Activated CD8-positive, alpha-beta T cell treated with anti-CD3 and anti-CD28 coated beads, Interleukin-2, amount 10 ng/mL, durations not matched to agents 7 days and 5 days (primary cell): ENCODE data around the gene GRHL1. TPM values are rescaled to one million over a fixed set of nuclear protein-coding genes. Genes with fewer than 3 reads are reported as not detected.

Experiments used
- ATAC-seq: fragments of 150-1000 bp; cut with Tn5 transposase; one replicate; pipeline ENCODE4 v1.10.0; 2021; ENCODE audit warnings: moderate library complexity
- CTCF ChIA-PET: fragments of 350-600 bp; sonication (Branson Sonifier 250); formaldehyde crosslinking; loops from one replicate; lab custom pipeline; 2021; ENCODE audit warnings: antibody characterized with exemption; lab: Charles Lee
- POLR2A ChIA-PET: fragments of 350-600 bp; sonication (Branson Sonifier 250); formaldehyde crosslinking; loops from one replicate; lab custom pipeline; 2021; ENCODE audit warnings: antibody characterized with exemption; lab: Charles Lee
- DNase-seq: peaks from one replicate; pipeline ENCODE4 v3.0.0-alpha.2; 2020
- H3K27ac Mint-ChIP-seq: one replicate; pipeline ENCODE4 v1.8.0; 2021; ENCODE audit warnings: mild to moderate bottlenecking, mixed read lengths
- H3K27me3 Mint-ChIP-seq: one replicate; pipeline ENCODE4 v1.8.0; 2021; ENCODE audit warnings: low read depth, mixed read lengths
- H3K36me3 Mint-ChIP-seq: one replicate; pipeline ENCODE4 v1.8.0; 2021; ENCODE audit warnings: low read depth, mixed read lengths
- H3K4me1 Mint-ChIP-seq: one replicate; pipeline ENCODE4 v1.8.0; 2021; ENCODE audit warnings: low read depth, mixed read lengths
- H3K4me3 Mint-ChIP-seq: one replicate; pipeline ENCODE4 v1.8.0; 2021; ENCODE audit warnings: mild to moderate bottlenecking, mixed read lengths
- H3K9me3 Mint-ChIP-seq: one replicate; pipeline ENCODE4 v1.8.0; 2022; ENCODE audit warnings: mixed read lengths; ENCODE audit not compliant: insufficient read depth
- total RNA-seq, 2 experiments: library from RNA; stranded (reverse); gene quantifications; one replicate each; pipeline ENCODE4 v1.2.3, GENCODE V29; 2021

The GRHL1 gene
- total RNA-seq, 2 experiments from 2014 or later = 0.55 to 0.57 TPM

DNA sequence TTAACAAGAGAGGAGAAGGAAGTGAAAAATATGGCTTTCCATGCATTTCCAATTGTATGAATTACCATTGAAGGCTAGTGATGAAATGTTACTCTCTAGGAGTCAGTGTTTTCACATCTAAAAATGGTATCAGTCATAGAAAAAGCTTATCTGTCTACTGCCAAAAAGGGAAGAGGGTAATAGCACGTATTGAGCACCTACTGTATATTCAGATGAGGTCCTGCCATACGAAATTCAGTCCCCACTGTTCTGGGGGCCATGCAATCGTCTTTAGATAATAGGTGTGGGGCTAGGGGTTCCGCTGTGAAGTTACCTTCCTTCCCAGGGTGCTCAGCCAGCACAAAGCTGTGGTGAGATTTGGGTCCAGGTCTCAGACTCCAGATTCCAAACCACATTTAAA, 14.2 kb upstream of the GRHL1 start:
- H3K4me3 Mint-ChIP-seq = no peak overlapping the region
- no peak for DNase-seq
- no peak for ATAC-seq
- no peaks in the 10 kb centered on the region for H3K4me1 Mint-ChIP-seq
- CTCF ChIA-PET = no interaction called here
- H3K9me3 Mint-ChIP-seq = no peaks in the 10 kb centered on the region
- H3K27ac Mint-ChIP-seq = no peak overlapping the region
- peaks cover 10% of the 10 kb centered on the region for H3K27me3 Mint-ChIP-seq
- peaks cover 20% of the 10 kb centered on the region for H3K36me3 Mint-ChIP-seq
- POLR2A ChIA-PET = no interaction called here

GRCh38 chr2:9937968-9938367, 13.5 kb upstream of the GRHL1 start:
- Mint-ChIP-seq H3K27ac (no peak overlapping the region), H3K9me3 (no peaks in the 10 kb centered on the region), H3K27me3 (peaks cover 13% of the 10 kb centered on the region), H3K36me3 (peaks cover 16% of the 10 kb centered on the region), H3K4me3 (no peak overlapping the region), H3K4me1 (no peaks in the 10 kb centered on the region)
- ChIA-PET CTCF (no interaction called here), POLR2A (no interaction called here)
- ATAC-seq = no peak
- DNase-seq = no peak

GRCh38 chr2:9939587-9940485, 11.7 kb upstream of the GRHL1 start:
- peaks cover 15% of the 10 kb centered on the region for H3K27me3 Mint-ChIP-seq
- no peak for DNase-seq
- H3K36me3 Mint-ChIP-seq = peaks cover 4% of the 10 kb centered on the region
- no peak overlapping the region for H3K27ac Mint-ChIP-seq
- ChIA-PET POLR2A (interaction anchor here (0.5 to 0.7 kb wide), 3 partner anchors 10 to 397 kb away, joined by 3 to 4 read pairs (median 3); no protein-coding TSS in a partner anchor), CTCF (interaction anchor here (1.0 kb wide), 1 partner anchor 44 kb away, joined by 3 read pairs; no protein-coding TSS in a partner anchor)
- H3K4me3 Mint-ChIP-seq = no peak overlapping the region
- ATAC-seq = no peak
- H3K4me1 Mint-ChIP-seq = no peaks in the 10 kb centered on the region
- H3K9me3 Mint-ChIP-seq = no peaks in the 10 kb centered on the region

GRCh38 chr2:9941196-9941995, 10.1 kb upstream of the GRHL1 start:
- no peaks in the 10 kb centered on the region for H3K36me3 Mint-ChIP-seq
- no peak overlapping the region for H3K27ac Mint-ChIP-seq
- ATAC-seq (no peak), DNase-seq (no peak)
- H3K4me3 Mint-ChIP-seq = no peak overlapping the region
- CTCF ChIA-PET = interaction anchor here (0.7 to 1.9 kb wide), 4 partner anchors 31 to 142 kb away, joined by 3 to 4 read pairs (median 4); no protein-coding TSS in a partner anchor
- no peaks in the 10 kb centered on the region for H3K9me3 Mint-ChIP-seq
- peaks cover 29% of the 10 kb centered on the region for H3K27me3 Mint-ChIP-seq
- no peaks in the 10 kb centered on the region for H3K4me1 Mint-ChIP-seq
- POLR2A ChIA-PET = no interaction called here

- no peak for ATAC-seq
- no peak for DNase-seq
- Mint-ChIP-seq H3K36me3 (no peaks in the 10 kb centered on the region), H3K9me3 (no peaks in the 10 kb centered on the region), H3K4me3 (no peak overlapping the region), H3K4me1 (no peaks in the 10 kb centered on the region), H3K27ac (no peak overlapping the region), H3K27me3 (peaks cover 31% of the 10 kb centered on the region)
- ChIA-PET POLR2A (no interaction called here), CTCF (interaction anchor here (0.7 to 1.9 kb wide), 5 partner anchors 8 to 143 kb away, joined by 3 to 4 read pairs (median 4); no protein-coding TSS in a partner anchor)
These were observed 9.5 kb upstream of the GRHL1 start for GRCh38 chr2:9941996-9942390.

GRCh38 chr2:9944330-9944758, 7.1 kb upstream of the GRHL1 start:
- ATAC-seq = no peak
- POLR2A ChIA-PET = interaction anchor here (0.6 kb wide), 1 partner anchor 507 kb away, joined by 3 read pairs; no protein-coding TSS in a partner anchor
- no peak overlapping the region for H3K27ac Mint-ChIP-seq
- no peaks in the 10 kb centered on the region for H3K36me3 Mint-ChIP-seq
- H3K4me3 Mint-ChIP-seq = no peak overlapping the region
- DNase-seq = no peak
- H3K4me1 Mint-ChIP-seq = no peaks in the 10 kb centered on the region
- CTCF ChIA-PET = interaction anchor here (0.9 to 1.4 kb wide), 2 partner anchors 40 to 145 kb away, joined by 3 to 5 read pairs; no protein-coding TSS in a partner anchor
- H3K9me3 Mint-ChIP-seq = no peaks in the 10 kb centered on the region
- peaks cover 42% of the 10 kb centered on the region for H3K27me3 Mint-ChIP-seq

- H3K9me3 Mint-ChIP-seq = no peaks in the 10 kb centered on the region
- CTCF ChIA-PET = interaction anchor here (1.4 kb wide), 1 partner anchor 39 kb away, joined by 5 read pairs; no protein-coding TSS in a partner anchor
- H3K36me3 Mint-ChIP-seq = no peaks in the 10 kb centered on the region
- H3K27me3 Mint-ChIP-seq = peaks cover 52% of the 10 kb centered on the region
- ATAC-seq = no peak
- no peak overlapping the region for H3K27ac Mint-ChIP-seq
- no peak overlapping the region for H3K4me3 Mint-ChIP-seq
- POLR2A ChIA-PET = no interaction called here
- DNase-seq = no peak
- peaks cover 3% of the 10 kb centered on the region for H3K4me1 Mint-ChIP-seq
These were observed 5.9 kb upstream of the GRHL1 start for GRCh38 chr2:9945596-9945995.

- ATAC-seq (no peak), DNase-seq (no peak)
- H3K27me3 Mint-ChIP-seq = peaks cover 48% of the 10 kb centered on the region
- peaks cover 3% of the 10 kb centered on the region for H3K4me1 Mint-ChIP-seq
- H3K36me3 Mint-ChIP-seq = no peaks in the 10 kb centered on the region
- ChIA-PET POLR2A (no interaction called here), CTCF (interaction anchor here (1.3 kb wide), 1 partner anchor 133 kb away, joined by 4 read pairs; no protein-coding TSS in a partner anchor)
- H3K4me3 Mint-ChIP-seq = no peak overlapping the region
- H3K9me3 Mint-ChIP-seq = no peaks in the 10 kb centered on the region
- no peak overlapping the region for H3K27ac Mint-ChIP-seq
These were observed 5.4 kb upstream of the GRHL1 start for GRCh38 chr2:9946076-9946475.

DNA sequence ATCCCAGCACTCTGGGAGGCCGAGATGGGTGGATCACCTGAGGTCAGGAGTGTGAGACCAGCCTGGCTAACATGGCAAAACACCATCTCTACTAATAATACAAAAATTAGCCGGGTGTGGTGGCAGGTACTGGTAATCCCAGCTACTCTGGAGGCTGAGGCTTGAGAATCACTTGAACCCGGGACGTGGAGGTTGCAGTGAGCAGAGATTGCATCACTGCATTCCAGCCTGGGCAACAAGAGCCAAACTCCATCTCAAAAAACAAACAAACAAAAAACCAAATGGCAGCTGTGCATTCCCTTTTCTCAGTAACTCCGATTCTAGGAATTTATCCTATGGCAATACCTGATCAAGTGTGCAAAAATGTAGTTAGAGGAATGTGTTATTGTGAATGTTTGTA, 4.7 kb upstream of the GRHL1 start:
- Mint-ChIP-seq H3K4me3 (no peak overlapping the region), H3K36me3 (no peaks in the 10 kb centered on the region), H3K27me3 (peaks cover 45% of the 10 kb centered on the region), H3K27ac (no peak overlapping the region), H3K9me3 (no peaks in the 10 kb centered on the region), H3K4me1 (peaks cover 3% of the 10 kb centered on the region)
- ChIA-PET POLR2A (no interaction called here), CTCF (interaction anchor here (1.3 kb wide), 1 partner anchor 133 kb away, joined by 4 read pairs; no protein-coding TSS in a partner anchor)
- ATAC-seq (no peak), DNase-seq (no peak)

GRCh38 chr2:9948721-9949120, 2.8 kb upstream of the GRHL1 start:
- POLR2A ChIA-PET = no interaction called here
- H3K9me3 Mint-ChIP-seq = no peaks in the 10 kb centered on the region
- ATAC-seq = no peak

DNA sequence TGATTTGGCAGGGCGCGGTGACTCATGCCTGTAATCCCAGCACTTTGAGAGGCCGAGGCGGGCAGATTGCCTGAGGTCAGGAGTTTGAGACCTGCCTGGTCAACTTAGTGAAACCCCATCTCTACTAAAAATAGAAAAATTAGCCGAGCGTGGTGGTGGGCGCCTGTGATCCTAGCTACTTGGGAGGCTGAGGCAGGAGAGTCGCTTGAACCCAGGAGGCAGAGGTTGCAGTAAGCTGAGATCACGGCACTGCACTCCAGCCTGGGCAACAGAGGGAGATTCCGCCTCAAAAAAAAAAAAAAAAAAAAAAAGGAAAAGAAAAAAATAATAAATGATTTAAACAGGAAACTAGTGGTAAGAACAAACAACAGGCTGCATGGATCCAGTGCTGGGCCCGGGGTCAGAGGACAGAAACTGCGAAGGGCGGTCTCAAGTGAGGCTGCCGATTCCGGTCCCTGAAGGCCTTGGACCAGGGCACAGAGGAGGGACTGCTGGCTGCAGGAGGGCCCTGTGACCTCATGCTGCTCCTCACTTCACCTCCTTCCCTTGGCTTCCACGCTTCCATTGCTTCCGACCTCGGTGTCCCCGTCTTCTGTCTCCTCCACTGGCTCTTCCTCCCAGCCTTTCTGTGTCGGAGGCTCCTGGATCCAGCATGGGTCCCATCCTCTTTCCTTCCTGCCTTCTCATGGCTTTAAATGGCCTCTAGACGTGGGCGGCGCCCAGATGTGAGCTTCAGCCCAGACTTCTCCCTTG, 2.1 kb upstream of the GRHL1 start:
- no peaks in the 10 kb centered on the region for H3K36me3 Mint-ChIP-seq
- peaks cover 7% of the 10 kb centered on the region for H3K4me1 Mint-ChIP-seq
- POLR2A ChIA-PET = no interaction called here
- H3K4me3 Mint-ChIP-seq = peak overlapping the region; percentile 79
- no peak for ATAC-seq
- no peaks in the 10 kb centered on the region for H3K9me3 Mint-ChIP-seq
- no peak for DNase-seq
- CTCF ChIA-PET = interaction anchor here (1.2 to 1.4 kb wide), 2 partner anchors 34 to 136 kb away, joined by 3 to 4 read pairs (median 4); no protein-coding TSS in a partner anchor
- peaks cover 60% of the 10 kb centered on the region for H3K27me3 Mint-ChIP-seq
- no peak overlapping the region for H3K27ac Mint-ChIP-seq

More at GRCh38 chr2:9948721-9949120, 2.8 kb upstream of the GRHL1 start:
- Mint-ChIP-seq H3K27me3 (peaks cover 55% of the 10 kb centered on the region), H3K4me1 (peaks cover 7% of the 10 kb centered on the region), H3K27ac (no peak overlapping the region), H3K36me3 (no peaks in the 10 kb centered on the region), H3K4me3 (no peak overlapping the region)
- no peak for DNase-seq
- CTCF ChIA-PET = interaction anchor here (0.7 to 1.4 kb wide), 3 partner anchors 35 to 135 kb away, joined by 3 to 4 read pairs (median 3); no protein-coding TSS in a partner anchor
